HG02759 (cell line): Measurements from ENCODE around the gene DPH1.
"Not testable (repeated sequence)": the region's sequence is repeated elsewhere in the genome, so short reads cannot be mapped to it uniquely, and the experiment has no call there.

Experiments used
- ATAC-seq: cut with Tn5 transposase; IDR thresholded peaks from one replicate; pipeline ENCODE4 v1.9.1; 2021; ENCODE audit warnings: mild to moderate bottlenecking, moderate library complexity; ENCODE audit not compliant: unreplicated experiment

Gene DPH1

DNA sequence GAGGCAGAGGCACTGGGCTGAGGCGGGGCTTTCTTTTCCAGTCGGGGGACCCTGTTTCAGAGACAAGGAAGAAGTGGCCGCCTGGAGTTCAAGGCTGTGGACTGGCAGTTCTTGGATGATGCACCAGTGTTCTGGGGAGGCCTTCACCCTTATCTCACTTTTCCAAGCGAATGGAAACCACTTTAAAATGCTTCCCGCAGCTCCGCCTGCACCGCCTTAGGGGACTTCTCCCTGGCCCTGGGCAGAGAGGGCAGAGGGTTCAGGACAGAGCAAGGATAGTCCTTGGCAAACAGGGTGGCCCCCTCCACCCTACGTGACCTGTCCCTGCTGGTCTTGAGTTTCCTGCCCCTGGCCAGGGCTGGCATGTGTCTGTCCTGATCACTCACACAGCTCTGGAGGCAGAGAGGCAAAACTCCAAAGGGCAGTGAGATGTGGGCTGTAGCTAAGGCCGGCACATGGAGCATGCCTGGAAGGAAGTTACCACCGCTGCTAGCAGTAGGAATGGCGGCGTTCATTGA, 25.5 kb upstream of the DPH1 start:
- ATAC-seq, result no peak

- ATAC-seq, result no peak
Observed at GRCh38 chr17:2008332-2009126, 21.4 kb upstream of the DPH1 start.

- no peak for ATAC-seq
Observed at GRCh38 chr17:2009737-2010136, 20.2 kb upstream of the DPH1 start.

GRCh38 chr17:2011411-2012371, 18.3 kb upstream of the DPH1 start:
- ATAC-seq, result no peak

DNA sequence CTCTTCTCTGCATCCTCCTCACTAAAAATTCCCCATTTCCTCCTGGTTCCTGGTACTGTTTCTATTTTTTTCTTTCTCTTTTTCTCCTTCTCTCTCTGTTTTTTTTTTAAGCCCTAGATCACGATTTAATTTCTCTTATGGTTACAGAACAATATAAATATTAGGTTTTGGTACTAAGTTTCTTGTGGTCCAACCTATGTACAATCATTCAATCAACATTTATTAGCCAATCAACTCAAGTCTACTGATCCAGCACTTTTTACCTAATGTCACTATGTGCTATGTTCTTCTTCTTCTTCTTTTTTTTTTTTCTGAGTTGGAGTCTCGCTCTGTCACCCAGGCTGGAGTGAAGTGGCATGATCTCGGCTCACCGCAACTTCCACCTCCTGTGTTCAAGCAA, 17.5 kb upstream of the DPH1 start:
- no peak for ATAC-seq

- not testable (repeated sequence) for ATAC-seq
Observed at GRCh38 chr17:2013220-2013993, 16.5 kb upstream of the DPH1 start.

DNA sequence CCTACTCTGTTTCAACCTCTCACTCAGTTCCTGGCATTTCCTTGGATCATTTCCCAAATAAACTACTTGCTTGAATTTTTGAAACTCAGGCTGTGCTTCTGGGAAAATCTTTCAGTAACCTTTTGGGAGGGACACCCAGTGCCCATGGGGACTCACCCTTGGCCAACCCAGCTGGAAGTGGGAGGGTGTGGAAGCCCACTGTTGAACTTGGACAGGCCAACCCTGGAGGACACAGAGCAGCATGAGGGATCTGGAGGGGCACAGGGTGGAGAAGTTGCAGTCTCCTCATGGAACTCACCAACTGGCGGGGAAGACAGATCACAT, 16.0 kb upstream of the DPH1 start:
- no peak for ATAC-seq

- ATAC-seq, result no peak
Observed at GRCh38 chr17:2015314-2015713, 14.6 kb upstream of the DPH1 start.

DNA sequence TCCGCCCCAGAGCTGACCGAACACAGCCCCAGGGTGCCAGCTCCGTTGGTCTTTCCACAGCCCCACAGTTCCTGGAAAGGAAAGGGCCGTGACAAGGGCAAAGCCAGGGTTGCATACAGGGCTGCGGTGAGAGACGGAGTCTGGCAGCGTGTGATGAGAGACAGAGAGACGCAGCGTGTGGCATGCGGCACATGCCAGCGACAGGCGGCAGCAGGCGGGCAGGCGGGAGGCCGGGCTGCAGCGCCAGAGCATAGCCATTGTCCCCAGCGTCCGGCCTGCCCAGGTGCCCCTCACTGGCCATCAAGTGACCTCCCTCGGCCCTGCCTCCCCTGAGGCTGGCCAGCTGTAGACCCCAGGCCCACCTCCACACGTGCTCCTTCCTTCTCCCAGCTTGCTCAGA, 13.5 kb upstream of the DPH1 start:
- ATAC-seq, result no peak

- no peak for ATAC-seq
Observed at GRCh38 chr17:2017274-2017941, 12.5 kb upstream of the DPH1 start.

- ATAC-seq, result no peak
Observed at GRCh38 chr17:2018716-2019510, 11.0 kb upstream of the DPH1 start.

DNA sequence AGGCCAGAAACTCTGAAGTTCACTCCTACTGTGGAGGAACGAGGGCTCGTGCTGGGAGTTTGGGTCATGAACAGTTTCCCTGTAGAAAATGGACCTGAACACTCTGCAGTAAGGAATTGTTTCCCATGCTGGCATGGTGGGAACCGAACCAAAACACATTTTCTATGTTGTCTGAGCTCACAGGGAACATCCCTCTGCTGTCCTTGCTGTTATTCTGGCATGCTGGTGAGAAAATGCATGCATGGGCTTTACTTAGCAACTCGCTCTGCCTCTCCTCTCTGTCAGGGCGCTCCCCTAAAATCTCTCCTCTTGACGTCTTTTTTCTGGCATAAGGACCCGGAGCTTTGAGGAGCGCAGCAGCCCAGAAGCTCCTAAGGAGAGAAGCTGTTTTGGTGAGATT, 10.2 kb upstream of the DPH1 start:
- no peak for ATAC-seq

DNA sequence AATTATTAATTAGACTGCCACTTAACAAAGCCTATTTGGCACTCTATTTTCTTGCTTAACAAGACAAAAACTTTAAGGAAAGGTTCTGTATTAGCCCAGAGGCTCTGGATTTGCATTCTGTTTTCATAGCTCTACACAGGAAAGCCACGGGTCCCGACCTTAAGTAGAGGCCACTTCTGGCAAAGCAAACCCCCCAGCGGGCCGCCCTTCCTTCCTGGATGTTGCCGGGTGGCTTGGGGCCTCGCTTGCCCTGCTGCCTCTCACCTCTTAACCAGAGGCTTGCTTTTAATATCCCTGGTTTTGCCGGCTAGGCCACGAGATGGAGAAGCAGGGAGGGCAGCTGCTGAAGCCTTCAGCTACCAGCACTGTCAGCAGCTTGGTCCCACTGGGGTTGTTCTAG, 9.2 kb upstream of the DPH1 start:
- ATAC-seq, result no peak

GRCh38 chr17:2022647-2023240, 7.2 kb upstream of the DPH1 start:
- no peak for ATAC-seq

DNA sequence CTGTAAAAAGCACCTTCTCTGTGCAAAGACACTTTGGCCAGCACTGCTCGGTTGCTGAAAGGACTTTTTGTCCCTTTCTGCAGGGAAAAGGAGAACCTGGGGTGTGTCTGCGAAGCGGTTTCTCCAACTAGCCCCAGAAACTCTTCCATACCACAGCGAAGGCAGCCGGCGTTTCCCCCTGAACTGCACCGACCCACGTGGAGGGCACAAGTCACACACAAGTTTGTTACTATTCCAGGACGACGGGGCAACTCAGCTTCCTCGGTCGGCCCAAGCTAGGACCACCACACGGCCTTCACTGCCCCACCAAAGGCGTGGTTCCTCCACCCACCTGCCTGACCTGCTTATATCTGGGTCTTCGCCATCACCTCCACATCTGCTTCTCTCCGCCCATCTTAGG, 6.7 kb upstream of the DPH1 start:
- no peak for ATAC-seq

DNA sequence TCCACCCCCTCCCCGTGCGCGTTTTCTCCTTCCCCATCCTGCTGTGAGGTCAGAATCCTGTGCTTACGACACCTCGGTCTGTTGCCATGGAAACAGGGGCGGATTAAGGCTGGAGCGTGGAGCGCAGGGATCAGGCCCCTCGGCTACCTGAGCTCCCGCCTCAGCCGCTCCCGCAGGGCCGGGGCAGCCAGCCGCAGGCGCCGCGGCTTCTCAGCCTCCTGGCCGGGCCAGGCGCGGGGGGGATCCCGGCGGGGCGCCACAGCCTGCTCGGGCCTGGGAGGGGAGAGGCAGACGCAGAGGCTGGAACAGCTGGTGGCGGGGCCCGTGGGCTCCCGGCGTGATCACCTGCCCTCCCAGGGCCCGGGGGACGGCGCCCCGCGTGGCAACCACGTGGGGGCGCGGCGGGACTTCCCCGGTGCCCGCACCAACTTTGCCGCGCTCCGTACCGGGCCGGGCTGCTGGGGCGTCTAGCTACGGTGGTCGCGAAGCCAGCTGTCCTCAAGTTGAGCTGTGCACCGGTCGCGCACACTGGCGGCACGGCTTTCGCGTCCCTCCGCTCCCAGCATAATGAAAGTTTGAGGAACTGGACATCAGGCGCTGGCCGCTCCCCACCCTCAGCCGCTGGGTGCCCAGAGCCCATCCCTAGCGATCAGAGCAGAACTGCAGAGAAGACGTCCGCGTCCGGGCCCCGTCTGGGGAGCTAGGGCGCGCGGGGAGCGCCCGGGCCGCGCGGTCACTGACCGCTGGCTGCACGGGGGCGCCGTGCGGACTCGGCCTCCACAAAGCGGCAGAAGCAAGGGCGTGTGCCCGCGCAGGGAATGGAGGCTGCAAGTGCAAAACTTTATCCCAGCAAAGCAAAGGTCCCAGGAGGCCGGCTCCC, 6.0 kb upstream of the DPH1 start:
- no peak for ATAC-seq

- ATAC-seq, result no peak
Observed at GRCh38 chr17:2024572-2025219, 5.3 kb upstream of the DPH1 start.

DNA sequence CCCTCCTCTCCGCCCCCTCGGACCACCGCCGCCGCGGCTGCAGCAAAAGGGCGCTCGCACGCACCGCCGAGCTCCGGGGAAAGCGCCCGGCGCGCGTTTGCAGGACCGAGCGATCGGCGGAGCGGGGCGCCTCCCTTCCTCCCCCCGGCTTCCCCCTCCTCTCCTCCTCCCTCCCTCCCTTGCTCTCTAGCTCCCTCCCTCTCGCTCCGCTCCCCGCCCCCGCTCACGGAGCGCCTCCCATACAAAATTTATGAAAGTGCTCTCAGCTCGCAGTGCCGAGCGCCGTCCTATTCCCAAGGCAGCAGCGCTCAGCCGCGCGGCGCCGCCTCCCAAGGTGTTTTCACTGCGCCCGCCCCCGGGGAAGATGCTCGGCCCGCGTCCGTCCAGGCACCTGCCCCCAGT, 4.7 kb upstream of the DPH1 start, which contains the start of gene RTN4RL1:
TSS of gene RTN4RL1 (minus strand) at position 115 of the 402 bp plus-strand sequence. CDS start 469 bp downstream, outside the sequence.
- ATAC-seq, result no peak
